ENCODE data around the gene LAMB4.

DNA sequence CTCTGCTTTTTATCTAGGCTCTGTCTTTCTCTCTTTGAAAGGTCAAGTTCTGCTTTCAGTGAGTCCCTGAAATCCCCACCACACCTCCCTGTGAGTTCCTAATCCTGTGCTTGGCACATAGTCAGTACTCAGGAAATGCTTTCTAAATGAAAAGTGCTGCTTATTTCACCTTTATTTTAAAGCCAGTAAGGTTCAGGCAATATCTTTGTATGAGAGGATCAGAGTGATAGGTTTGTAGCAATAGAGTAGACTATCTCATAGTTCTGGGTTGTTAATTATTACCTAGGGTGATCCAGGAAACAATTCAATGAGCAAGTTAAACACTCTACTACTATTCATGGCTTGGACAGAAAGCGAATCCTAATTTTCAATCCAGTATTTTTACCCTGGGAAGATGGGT is 119.8 kb downstream of the LAMB4 start:
- TF ChIP-seq EZH2 (optimal IDR thresholded peaks at IDR 0.05; ENCODE audit: low read depth, low read length), result no peak
- TF ChIP-seq EZH2phosphoT487 (IDR thresholded peaks at IDR 0.05; ENCODE audit: low read length), result no peak
- TF ChIP-seq CTCF (IDR thresholded peaks at IDR 0.05; ENCODE audit: low read length), result no peak
